NB4 (cell line): Measurements from ENCODE around the gene AMPH.

Experiments used
- DNase-seq: peaks from one replicate; pipeline ENCODE4 v3.0.0; 2010; ENCODE audit warnings: low read depth
- H3K4me3 ChIP-seq: one replicate; pipeline ENCODE4 v1.5.1; 2011; ENCODE audit warnings: mild to moderate bottlenecking, low read depth, low read length, moderate library complexity
- CTCF ChIP-seq: IDR thresholded peaks from one replicate; pipeline ENCODE4 v1.5.1; 2012; ENCODE audit warnings: low read depth, low read length
- MYC ChIP-seq: IDR thresholded peaks from 2 replicates; pipeline ENCODE4 v1.6.1; 2011; ENCODE audit warnings: low read depth, low read length
- POLR2A ChIP-seq: IDR thresholded peaks from 2 replicates; pipeline ENCODE4 v1.6.1; 2011; ENCODE audit warnings: mild to moderate bottlenecking; ENCODE audit not compliant: insufficient read length; ENCODE audit errors: extremely low read depth
- TF ChIP-seq, protein P1 (sequence below): IDR thresholded peaks from 2 replicates; pipeline ENCODE4 v1.6.1; 2011; ENCODE audit warnings: low read depth, low read length

The AMPH gene

DNA sequence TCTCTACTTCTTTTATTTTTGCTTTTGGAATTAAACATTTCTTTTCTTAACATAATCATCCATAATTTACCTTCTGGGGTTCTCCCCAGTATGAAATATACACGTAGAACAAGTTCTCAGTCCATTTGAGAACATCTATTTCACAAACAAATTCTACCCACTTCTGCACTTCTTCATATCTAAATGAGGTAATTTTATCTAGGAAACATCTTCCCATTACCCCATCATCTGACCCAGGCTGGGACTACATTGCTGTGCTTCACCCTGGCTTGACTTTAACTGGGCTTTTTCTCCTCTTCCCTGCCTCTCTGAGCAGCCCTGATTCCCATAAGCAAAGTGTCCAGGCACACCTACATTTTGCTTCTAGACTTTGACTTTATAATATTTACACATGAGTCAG, 43.3 kb upstream of the AMPH start:
- no peak for DNase-seq
- TF ChIP-seq, protein P1, sequence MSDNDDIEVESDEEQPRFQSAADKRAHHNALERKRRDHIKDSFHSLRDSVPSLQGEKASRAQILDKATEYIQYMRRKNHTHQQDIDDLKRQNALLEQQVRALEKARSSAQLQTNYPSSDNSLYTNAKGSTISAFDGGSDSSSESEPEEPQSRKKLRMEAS = no peak
- TF ChIP-seq CTCF = no peak
- no peak for TF ChIP-seq MYC
- no peak for TF ChIP-seq POLR2A
- no peak overlapping the region for H3K4me3 ChIP-seq

GRCh38 chr7:38673795-38674194, 42.6 kb upstream of the AMPH start:
- TF ChIP-seq CTCF (no peak), MYC (no peak), POLR2A (no peak)
- TF ChIP-seq, protein P1 = no peak
- peak; percentile 31 for DNase-seq
- H3K4me3 ChIP-seq = no peak overlapping the region

DNA sequence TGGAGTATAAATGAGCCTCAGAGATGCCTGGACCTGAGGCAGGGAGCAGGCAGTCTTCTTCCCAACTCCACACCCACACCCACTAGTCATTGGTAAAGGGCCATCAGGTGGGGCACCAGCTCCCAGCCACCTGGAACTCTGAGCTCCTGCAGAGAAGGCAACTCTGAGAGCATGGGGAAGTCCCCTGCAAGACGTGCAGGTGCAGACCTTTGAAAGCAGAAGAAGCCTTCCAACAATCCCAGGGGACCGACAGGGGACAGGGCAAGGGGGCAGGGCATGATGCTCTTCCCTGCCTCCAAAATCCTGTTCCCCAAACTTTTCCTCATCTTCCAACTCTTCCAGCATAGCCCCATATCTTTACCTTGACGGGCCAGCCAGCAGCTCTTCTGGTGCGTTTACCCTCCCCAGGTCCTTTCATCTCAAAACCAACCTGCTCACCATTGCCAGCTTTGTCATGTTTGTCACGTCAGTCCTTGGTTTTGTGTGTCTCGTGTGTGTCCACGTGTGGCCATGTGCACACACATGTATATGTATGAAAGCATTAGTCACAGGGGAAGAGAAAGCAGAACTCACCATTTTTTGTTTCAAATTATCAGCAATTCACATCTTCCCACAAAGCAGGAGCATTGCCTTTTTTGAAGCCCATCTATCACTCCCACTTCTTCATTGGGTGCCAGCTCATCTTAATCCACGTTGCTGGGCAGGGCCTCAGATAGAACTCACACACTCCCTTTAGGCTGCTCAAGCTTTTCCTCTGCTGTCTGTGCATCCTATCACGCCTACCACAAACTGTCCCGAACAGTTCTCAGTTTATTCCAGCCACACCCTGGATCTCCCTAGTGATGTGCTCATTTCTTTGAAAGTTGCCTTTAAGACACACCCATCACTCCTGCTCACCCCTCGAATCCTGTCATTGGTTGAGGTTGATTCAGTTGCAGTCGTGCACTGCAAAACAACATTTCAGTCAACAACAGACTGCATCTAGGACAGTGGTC, 41.0 kb upstream of the AMPH start:
- H3K4me3 ChIP-seq = no peak overlapping the region
- peak; percentile 43 for DNase-seq
- TF ChIP-seq MYC (no peak), POLR2A (no peak)
- TF ChIP-seq, protein P1 = peak; percentile 67

DNA sequence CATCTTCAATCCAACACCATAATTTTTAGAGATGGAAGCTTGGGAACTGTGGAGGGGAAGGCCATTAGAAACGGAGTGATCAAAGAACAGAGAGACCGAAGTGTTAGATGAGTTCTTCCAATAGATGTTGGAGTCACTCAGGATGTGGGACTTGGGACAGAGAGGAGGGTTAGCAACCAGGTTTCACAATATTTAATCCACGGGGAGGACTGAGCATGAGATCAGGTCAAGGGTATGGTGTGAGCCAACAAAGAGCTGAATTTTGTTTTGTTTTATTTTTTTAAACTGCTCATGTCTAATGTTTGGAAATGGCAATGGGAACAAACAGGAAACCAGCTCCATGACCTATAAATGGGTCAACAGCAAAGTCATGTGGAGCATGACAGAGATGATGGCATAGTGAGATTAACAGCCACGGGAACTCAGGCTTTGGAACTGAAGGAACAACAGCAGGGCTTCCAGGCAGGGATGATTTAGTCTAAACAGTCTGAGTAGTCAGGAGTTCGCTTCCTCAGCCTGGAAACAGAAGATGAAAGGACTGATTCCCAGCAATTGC, 38.9 kb upstream of the AMPH start:
- no peak overlapping the region for H3K4me3 ChIP-seq
- TF ChIP-seq CTCF (no peak), MYC (no peak), POLR2A (no peak)
- TF ChIP-seq, protein P1 = no peak
- DNase-seq = no peak

- TF ChIP-seq MYC (no peak), POLR2A (no peak), CTCF (no peak)
- TF ChIP-seq, protein P1 = no peak
- H3K4me3 ChIP-seq = no peak overlapping the region
- DNase-seq = no peak
Observed at GRCh38 chr7:38664972-38665371, 33.8 kb upstream of the AMPH start.

DNA sequence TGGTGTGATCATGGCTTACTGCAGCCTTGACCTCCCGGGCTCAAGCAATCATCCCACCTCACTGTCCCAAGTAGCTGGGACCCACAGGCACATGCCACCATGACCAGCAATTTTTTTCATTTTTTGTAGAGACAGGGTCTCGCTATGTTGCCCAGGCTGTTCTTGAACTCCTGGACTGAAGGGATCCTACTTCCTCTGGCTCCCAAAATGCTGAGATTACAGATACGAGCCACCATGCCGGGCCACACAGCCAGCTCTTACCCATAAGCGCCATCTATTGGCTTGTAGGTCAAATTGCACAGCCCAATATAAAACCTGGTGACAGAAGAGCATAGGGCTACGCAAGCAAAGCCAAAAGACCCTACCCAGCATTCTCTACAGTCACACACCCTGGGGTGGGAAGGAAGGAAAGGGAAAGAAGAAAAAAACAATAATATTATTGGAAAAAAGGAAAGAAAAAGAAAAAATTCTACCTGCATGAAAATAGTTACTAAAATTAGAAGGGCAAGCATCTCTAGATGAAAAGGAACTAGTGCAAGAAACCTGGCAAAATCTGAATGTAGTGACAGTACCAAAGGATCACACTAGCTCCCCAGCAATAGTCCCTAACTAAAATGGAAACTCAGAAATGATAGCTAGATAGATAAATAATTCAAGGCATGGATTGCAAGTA, 29.4 kb upstream of the AMPH start:
- TF ChIP-seq MYC (peak; percentile 67), CTCF (peak; percentile 98), POLR2A (no peak)
- DNase-seq = peak; percentile 73
- no peak overlapping the region for H3K4me3 ChIP-seq
